Right lobe of liver (tissue), 4 donors: Measurements from ENCODE around the gene LMTK3.

Source experiments
- POLR2A ChIP-seq: fragments of 450-650 bp; IDR thresholded peaks from one replicate; pipeline ENCODE4 v1.6.1; 2017; ENCODE audit warnings: antibody characterized with exemption, mild to moderate bottlenecking
- TF ChIP-seq, protein P1 (sequence below), 4 donors: fragments of 200-600 bp in 3 of 4; fragments of 450-650 bp in 1 of 4; IDR thresholded peaks; one replicate each; pipeline versions ENCODE4 v1.5.1 to v1.8.0; 2016 to 2022; ENCODE audit warnings: antibody characterized with exemption in 4 of 4, mild to moderate bottlenecking in 2 of 4
- donor health status: DM: no; HTN: no; CAD: no.
- donor health status: DM: no; HTN: no; CAD: no.
- donor health status: DM: no; HTN: yes; CAD: no.

- TF ChIP-seq POLR2A = no peak
- TF ChIP-seq, protein P1, sequence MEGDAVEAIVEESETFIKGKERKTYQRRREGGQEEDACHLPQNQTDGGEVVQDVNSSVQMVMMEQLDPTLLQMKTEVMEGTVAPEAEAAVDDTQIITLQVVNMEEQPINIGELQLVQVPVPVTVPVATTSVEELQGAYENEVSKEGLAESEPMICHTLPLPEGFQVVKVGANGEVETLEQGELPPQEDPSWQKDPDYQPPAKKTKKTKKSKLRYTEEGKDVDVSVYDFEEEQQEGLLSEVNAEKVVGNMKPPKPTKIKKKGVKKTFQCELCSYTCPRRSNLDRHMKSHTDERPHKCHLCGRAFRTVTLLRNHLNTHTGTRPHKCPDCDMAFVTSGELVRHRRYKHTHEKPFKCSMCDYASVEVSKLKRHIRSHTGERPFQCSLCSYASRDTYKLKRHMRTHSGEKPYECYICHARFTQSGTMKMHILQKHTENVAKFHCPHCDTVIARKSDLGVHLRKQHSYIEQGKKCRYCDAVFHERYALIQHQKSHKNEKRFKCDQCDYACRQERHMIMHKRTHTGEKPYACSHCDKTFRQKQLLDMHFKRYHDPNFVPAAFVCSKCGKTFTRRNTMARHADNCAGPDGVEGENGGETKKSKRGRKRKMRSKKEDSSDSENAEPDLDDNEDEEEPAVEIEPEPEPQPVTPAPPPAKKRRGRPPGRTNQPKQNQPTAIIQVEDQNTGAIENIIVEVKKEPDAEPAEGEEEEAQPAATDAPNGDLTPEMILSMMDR (IDR thresholded peaks at IDR 0.05) = peak in 1 of 4 donors; percentile 8
Observed at GRCh38 chr19:48560095-48560530, 48.5 kb upstream of the LMTK3 start.
